Urothelium cell line (cell line): ENCODE measurements around the gene ELFN2.

Experiments
- DNase-seq: peaks from one replicate; pipeline ENCODE4 v3.0.0; 2011; ENCODE audit warnings: low spot score, mixed read lengths
- FAIRE-seq: peaks from 2 replicates; lab custom pipeline; 2011; peaks lifted over from hg19 to GRCh38; lab: Jason Lieb, UNC

ELFN2 gene

GRCh38 chr22:37428649-37429586, 1.6 kb upstream of the ELFN2 start:
- FAIRE-seq, result peak; percentile 86
- DNase-seq, result peak; percentile 69

DNA sequence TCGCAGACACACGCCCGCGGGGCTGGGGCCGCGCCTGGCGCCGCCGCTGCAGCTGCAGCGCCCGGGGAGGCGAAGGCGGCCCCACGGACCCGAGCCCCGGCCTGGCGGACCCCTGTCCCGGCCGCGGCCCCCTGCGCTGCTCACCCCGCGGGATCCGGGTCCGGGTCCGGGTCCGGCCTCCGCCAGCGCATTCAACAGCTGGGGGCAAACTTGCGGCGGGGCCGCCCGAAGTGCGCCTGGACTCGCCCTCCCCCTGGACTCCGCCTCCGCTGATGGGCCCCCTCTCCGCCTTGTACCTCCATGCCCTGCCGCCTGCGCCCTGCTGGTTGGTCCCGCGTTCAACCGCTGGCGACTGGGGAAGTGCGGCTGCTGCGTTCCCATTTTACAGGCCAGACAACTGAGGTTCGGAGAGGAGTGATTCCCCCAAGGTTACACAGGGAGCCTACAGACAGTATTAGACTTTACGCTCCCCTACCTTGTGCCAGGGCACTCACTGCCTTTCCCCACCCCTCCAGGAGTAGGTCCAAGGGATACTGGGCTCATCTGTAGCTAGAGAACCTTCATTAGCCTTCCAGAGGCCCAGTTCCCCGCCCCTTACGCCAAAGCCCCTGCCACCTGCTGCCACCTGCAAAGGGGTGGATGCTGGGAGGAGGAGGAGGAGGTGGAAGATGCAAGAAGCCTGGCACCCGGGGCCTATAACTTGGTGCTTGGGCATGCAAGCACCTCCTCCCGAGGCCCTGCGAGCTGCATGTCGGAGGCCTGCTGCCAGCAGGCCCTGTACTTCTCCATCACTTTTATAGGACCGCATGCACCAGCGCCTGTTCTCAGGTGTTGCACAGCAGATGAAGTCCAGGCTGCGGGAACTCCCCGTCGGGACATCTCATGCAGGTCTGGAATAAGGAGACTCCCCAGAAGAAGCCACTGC, 694 bp upstream of the ELFN2 start:
- DNase-seq (no peak), FAIRE-seq (no peak)

DNA sequence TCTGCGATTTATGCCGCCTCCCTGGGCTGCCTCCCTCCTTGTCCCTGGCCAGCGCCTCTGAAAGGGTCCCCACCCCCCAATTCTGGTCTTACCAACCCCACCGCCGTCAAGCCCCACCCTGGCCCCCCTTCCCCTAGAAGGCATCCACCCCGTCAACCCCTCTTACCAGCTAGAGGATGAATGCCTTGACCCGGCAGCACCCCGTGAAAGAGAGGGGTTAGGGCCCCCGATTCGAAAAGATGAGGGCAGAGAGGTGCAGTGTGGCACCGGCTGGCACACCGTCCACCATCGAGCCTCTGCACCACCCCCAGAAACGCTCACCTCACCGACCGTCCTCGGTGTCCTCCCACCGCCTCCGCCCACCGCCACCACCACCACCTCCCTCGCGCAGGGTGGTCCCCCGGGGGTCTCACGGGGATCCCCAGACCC, 559 bp downstream of the ELFN2 start:
- no peak for FAIRE-seq
- no peak for DNase-seq

DNA sequence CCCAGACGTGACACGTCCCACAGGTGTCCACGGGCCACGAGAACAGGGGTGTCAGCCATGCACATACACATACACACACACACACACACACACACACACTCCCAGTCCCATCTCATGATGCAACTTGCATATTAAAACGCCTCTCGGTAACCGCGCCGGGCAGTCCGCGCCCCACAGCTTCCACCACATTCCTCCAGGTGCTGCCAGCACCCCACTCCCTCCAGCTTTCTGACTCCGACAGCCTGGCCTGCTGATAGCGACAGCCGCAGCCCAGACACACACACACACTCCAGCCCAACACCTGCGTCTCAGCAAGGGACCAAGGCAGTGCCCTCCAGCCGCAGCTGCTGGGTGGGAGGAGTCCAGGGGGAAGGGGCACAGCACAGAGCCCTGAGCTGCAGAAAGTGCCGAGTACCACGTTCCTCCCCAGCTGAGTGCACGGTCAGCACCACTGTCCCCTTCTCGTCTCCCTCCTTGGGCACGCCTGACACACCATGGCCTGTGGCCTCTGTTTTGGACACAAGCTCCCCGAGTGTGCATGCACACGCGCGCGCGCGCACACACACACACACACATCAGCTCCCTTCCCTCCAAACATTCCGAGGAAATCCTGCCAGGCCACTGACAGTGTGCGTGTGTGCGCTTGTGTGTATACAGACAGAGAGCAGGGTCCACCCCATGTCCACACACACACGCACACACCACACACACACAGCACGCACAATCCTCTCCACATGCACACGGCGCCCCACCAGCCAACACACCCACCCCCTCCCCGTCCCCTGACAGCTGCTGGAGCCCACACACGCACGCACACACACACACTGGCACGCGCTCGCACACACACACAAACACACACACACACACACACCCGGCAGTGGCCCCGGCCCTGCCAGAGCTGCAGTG, 1.2 kb downstream of the ELFN2 start:
- DNase-seq, result peak; percentile 78
- peak; percentile 98 for FAIRE-seq

DNA sequence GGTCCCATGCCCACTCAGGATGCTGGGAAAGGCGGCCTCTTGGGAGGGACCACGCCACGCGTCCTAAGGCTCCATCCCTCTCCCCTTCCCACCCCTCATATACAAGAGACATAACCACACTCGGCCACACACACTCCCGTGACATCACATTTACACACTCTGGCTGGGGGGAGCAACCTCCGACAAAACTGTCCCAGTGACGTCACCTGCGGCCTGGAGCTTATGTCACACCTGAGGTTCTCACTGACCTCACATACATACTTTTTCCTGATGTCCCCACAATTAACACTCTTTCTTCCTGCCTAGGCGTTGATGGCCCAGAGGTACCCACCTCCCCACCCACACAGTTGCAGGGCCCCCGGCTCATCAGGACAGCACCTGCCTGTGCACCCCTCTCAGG, 1.9 kb downstream of the ELFN2 start:
- DNase-seq (no peak), FAIRE-seq (no peak)

GRCh38 chr22:37423283-37423682, 4.0 kb downstream of the ELFN2 start:
- FAIRE-seq (no peak), DNase-seq (no peak)

DNA sequence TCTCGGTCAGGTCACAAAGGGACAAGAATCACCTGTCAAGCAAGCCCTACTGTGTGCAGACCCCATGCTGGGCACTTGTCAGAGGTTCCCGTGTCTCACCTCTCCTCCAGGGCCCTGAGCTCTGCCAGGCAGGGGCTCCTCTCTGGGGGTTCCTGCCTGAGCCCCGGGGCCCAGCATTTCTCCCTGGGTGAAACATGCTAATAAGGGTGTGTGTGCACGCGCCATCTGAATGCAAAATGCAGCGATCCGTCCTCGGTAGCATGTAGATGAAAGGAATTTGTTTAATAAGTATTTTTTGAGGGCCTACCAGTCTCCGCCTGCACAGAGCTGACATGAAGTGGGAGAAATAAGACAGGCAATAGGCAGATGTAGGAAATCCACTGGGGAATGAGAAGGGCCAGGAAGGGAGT, 5.8 kb downstream of the ELFN2 start:
- DNase-seq, result no peak
- FAIRE-seq, result no peak

- FAIRE-seq (peak; percentile 66), DNase-seq (no peak)
Observed at GRCh38 chr22:37420686-37421467, 6.4 kb downstream of the ELFN2 start.

DNA sequence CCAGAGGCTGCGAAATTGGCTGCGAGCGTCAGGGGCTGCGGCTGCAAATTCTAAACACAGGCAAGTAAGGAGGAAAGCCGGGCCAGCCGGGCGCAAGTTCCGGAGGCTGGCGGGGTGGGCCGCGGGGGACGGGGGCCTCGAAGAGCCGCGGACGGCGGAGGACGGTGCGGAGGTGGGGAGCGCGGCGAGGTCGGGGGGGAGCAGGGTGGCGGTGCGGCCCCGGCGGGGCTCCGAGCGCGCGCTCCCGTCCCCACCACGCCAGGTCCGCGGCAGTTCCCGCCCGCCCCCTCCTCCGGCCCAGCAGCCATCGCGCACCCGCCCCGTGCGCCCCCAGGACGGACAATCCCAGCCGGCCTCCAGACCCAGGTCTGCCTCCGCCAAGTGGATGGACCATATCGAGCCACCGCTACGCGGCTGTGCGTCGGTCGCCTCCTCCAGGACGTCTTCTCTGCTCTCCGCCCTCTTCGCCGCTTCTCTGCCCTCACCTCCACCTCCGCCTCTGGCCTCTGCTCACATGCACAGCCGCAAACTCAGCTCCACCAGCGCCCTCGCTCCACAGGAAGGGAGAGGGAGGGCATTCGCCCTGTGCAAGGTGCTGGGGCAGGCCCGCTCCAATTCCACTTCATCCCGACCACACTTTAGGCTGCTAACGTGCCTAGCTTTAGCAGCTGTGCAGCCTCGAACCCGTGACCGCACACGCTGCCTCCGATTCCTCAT, 7.2 kb downstream of the ELFN2 start:
- FAIRE-seq (no peak), DNase-seq (no peak)

- FAIRE-seq (no peak), DNase-seq (no peak)
Observed at GRCh38 chr22:37419370-37419968, 7.8 kb downstream of the ELFN2 start.

DNA sequence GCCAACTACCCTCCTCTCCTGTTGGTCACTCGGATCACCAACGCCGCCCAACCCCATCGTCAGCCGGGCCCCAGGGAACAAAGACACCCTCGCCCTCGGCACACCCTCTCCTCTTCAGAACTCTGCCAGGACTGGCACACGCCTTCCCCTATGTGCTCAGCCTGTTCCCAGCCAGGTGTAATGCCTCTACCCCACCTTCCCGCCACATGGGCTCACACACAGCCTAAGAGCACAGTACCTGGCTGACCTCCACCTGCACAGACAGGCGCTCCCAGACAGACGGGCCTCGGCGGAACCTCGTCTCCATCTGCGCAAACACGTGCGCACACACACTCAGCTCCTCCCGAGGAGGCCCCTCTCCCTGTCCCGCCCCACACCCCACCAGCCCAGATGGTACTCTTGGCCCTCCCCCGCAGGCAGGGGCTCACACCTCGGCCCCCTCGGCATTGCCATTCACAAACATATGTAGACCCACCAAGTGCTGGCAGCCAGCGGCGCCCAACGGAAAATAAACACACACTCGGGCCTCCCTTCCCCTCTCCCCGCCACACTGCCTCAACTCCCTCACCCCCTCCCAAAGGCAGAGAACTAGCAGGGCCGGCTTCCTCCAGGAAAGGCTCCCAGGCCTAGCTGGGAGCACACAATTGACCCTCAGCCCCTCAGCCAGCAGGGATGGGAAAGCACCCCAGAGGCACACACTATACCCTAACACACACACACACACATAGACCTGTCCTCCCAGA, 8.5 kb downstream of the ELFN2 start:
- DNase-seq, result no peak
- FAIRE-seq, result peak; percentile 55

GRCh38 chr22:37417677-37418348, 9.5 kb downstream of the ELFN2 start:
- DNase-seq (no peak), FAIRE-seq (no peak)

DNA sequence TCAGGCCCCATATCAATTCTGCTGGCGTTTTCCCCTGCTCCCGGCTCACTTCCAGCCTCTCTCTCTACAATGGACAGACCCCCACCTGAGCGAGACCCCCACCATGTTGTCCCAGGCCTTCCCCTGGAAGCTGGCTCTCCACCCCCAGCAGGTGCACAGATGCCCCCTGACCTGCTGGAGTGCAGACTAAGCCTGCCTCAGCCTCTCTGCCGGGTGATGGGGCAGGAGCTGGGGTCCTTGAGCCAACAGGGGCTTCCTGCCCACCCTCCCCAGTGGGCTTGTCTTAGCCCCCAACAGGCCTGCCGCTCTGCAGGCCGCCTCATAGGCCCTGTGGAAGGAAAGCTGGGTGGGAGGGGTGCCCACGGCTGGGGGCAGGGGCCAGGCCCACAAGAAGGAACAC, 10.0 kb downstream of the ELFN2 start:
- FAIRE-seq (no peak), DNase-seq (no peak)

GRCh38 chr22:37416827-37417226, 10.5 kb downstream of the ELFN2 start:
- DNase-seq, result no peak
- FAIRE-seq, result no peak

DNA sequence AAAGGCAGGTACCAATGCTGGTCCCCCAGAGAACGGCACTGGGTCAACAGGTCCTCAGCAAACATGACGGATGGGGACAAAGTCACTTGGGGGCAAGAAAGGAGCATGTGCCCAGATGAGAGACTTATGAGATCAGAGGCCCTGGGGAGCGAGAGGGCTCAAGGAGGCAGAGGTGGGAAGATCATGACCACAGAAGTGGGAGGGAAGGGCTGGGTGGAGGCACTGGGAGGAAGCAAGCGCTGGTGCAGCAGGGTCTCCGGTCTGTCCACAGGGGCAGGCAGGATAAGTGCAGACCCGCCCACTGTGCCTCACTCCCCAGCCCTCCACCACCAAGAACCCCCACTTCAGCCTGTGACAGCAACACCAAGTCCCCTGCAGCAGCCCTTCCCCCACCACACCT, 10.9 kb downstream of the ELFN2 start:
- FAIRE-seq, result no peak

GRCh38 chr22:37415210-37415609, 12.1 kb downstream of the ELFN2 start:
- FAIRE-seq (no peak), DNase-seq (no peak)

More for the DNA sequence above, 10.9 kb downstream of the ELFN2 start:
- no peak for DNase-seq

GRCh38 chr22:37414288-37414687, 13.0 kb downstream of the ELFN2 start:
- FAIRE-seq (no peak), DNase-seq (no peak)
